ENCODE measurements around the gene ARVCF.

ARVCF gene

GRCh38 chr22:20029550-20030225 is 13.1 kb upstream of the ARVCF start:
- no peak for FAIRE-seq

DNA sequence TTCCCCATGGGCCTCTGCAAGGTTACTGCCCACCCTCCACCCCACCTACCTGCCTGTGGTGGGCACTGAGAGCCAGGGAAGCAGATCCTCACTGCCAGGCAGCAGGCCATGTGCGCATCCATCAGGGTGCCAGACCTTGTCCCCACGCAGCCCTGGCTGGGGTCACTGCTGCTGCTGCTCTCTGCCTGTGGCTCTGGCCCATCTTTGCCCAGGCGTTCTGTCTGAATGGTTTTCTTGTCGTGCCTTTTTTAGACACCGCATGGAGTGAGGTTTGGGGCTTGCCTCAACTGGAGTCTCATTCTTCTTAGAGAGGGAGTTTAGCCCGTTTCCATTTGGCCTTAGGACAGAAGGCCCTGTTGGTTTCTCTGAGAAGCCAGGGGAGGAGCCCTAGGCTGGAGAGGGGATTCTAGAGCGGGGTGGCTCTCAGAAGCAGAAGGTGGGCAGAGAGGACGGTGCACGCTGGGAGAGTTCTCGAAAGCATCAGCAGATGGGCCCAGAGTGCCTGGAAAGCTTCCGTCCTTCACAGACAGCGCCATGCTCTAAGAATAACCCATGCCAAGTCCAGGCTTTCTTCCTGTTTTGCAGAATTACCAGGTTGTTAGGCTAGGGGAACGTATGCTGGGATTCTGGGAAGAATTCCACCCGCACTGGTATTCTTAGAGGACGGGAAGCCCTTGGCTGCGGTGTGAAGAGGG is 12.4 kb upstream of the ARVCF start:
- FAIRE-seq, result no peak

DNA sequence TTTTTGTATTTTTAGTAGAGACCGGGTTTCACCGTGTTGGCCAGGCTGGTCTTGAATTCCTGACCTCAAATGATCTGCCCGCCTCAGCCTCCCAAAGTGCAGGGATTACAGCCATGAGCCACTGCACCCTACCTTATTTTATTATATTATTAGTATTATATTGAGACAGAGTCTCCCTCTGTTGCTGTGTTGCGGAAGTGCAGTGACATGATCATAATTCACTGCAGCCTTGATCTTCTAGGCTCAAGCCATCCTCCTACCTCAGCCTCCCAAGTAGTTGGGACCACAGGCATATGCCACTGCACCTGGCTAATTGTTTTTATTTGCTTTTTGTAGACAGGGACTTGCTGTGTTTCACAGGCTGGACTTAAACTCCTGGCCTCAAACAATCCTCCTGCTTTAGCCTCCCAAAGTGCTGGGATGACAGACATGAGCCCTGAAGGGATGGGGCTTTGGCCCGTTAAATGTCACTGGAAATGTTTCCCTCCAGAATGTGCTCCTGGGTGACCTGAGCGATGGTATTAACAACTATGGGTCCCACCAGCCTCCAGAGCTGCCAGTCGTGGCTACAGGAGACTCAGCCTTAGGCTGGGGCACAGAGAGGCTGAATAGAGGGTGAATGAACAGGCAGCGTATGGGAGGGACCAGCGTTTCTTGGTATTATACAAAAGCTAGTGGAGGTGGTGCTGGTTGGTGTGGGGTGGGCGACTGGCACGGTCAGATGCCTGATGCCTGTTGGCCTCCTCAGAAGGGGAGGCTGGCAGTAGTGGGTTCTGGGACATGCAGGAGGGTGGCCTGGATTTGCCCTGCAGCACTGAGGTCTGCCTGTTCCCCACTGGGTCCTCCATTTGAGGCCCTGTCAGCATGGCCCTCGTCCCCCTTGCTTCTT is 11.6 kb upstream of the ARVCF start:
- FAIRE-seq, result no peak

DNA sequence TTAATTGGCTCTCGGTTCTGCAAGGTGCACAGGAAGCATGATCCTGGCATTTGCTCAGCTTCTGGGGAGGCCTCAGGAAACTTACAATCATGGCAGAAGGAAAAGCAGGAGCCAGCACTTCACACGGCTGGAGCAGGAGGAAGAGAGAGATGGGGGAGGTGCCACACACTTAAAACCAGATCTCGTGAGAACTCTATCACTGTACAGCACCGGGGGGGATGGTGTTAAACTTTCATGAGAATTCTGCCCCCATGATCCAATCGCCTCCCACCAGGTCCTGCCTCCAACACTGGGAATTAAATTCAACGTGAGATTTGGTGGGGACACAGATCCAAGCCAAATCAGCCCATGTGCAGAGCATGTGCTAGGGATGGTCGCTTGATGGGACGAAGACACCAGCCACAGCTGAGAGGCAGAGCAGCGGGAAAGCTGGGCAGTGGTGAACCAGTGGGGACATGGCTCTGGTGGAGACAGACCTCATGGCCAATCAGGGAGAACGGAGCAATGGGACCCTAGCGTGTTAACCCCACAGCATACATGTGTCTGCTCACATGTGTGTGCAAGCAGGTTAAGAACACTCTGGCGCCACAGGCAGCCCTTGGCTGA is 10.5 kb upstream of the ARVCF start:
- no peak for FAIRE-seq

DNA sequence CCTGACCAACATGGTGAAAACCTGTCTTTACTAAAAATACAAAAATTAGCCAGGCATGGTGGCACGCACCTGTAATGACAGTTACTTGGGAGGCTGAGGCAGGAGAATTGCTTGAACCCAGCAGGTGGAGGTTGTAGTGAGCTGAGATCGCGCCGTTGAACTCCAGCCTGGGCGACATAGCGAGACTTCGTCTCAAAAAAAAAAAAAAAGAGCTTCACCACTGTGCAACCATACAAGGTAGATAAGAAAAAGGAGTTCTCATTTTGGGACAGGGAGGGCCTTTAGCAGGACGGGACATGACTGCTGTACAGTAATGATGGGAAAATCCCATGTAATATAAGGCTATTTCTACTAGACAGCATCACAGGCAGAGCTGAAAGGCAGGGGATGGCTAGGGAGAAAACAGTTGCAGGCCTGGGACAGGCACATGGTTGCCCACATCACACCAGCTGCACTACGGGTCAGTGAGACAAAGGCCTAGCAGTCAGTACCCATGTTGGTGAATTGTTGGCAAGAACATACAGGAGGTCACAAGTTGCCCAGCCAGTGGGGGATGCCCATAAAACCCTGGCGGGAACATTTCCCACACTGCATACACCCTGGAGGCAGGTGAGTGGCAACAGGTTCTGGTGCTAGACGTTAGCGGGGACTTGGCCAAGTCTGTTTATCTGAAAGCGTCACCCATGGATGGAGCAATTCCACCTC is 9.7 kb upstream of the ARVCF start:
- no peak for FAIRE-seq

DNA sequence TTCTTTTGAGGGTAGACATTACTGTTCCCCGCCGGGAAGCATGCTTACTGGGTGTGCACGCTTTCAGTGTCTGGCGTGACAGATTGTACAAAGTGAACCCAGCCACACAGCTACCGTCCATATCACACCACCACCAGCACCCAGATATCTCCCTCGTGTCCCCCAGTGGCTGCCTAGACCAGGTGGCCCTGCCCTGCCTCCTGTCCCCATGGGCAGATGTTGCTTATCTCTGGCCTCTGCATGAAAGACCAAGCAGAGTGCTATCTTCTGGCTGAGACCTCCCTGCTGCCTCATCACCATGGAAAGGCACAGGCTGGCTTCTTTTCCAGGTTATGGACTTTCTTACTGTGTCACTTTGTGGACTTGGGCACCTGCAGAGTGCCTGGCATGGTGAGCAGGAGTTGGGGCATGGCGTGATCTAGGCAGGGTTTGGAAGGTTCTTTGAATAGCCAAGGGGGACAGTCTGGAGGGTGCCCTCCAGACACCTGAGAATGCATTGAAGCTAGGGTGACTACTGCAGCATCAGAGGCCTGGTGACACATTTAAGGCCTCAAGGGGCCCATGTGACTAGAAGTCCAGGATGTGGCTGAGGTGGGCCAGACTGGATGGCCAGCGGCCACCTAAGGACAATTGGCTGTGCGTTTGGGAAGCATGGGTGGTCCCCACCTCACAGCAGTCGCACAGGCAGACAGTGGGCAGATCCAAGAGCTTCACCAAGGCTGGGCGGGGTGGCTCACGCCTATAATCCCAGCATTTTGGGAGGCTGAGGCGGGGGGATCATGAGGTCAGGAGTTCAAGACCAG is 9.0 kb upstream of the ARVCF start:
- FAIRE-seq, result no peak

DNA sequence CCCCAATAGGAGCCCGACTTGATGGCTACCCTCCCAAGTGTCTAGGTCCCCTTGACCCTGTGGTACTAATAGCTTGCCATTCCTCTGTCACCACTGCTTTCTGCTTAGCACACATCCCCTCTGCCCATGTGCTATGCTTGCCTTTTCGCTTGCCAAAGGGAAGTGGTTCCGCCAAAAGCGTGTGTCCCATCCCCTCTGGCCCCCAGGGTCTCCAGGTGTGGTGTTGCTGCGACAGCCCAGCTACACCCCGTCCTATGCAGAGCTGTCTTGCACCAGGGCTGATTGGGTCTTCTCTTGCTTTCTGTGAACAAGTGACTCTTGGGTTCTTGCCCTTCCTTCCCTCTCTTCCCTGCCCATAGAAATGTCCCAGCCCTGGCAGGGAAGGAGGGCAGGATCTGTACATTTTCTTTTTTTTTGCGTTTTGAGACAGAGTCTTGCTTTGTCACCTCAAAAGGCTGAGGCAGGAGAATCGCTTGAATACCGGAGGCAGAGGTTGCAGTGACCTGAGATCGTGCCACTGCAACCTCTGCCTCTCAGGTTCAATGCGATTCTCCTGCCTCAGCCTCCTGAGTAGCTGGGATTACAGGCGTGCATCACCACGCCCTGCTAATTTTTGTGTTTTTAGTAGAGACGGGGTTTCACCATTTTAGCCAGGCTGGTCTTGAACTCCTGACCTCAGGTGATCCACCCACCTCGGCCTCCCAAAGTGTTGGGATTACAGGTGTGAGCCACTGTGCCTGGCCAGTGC is 8.2 kb upstream of the ARVCF start:
- no peak for FAIRE-seq

DNA sequence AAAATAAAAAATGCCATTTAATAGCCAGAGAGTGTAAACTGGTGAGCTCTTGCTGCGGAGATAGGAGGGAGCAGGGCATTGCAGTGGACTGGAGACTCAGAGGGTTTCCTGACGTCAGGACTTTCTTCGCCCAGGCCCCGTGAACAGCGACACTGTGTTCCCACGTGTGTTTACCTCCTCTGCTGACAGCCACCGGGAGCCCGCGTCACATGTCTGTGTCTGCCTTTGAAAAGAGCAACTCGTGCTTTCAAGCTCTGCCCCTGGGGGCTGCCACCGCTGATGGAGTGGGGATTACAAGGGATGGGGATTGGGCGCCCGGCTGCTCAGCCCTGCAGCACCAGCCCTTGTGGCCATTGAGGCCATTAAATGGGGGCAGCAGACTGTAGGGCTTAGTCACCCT is 7.6 kb upstream of the ARVCF start:
- no peak for FAIRE-seq

GRCh38 chr22:20022978-20023613 is 6.5 kb upstream of the ARVCF start:
- FAIRE-seq, result no peak

- no peak for FAIRE-seq
Observed at GRCh38 chr22:20022231-20022977, 5.8 kb upstream of the ARVCF start.

DNA sequence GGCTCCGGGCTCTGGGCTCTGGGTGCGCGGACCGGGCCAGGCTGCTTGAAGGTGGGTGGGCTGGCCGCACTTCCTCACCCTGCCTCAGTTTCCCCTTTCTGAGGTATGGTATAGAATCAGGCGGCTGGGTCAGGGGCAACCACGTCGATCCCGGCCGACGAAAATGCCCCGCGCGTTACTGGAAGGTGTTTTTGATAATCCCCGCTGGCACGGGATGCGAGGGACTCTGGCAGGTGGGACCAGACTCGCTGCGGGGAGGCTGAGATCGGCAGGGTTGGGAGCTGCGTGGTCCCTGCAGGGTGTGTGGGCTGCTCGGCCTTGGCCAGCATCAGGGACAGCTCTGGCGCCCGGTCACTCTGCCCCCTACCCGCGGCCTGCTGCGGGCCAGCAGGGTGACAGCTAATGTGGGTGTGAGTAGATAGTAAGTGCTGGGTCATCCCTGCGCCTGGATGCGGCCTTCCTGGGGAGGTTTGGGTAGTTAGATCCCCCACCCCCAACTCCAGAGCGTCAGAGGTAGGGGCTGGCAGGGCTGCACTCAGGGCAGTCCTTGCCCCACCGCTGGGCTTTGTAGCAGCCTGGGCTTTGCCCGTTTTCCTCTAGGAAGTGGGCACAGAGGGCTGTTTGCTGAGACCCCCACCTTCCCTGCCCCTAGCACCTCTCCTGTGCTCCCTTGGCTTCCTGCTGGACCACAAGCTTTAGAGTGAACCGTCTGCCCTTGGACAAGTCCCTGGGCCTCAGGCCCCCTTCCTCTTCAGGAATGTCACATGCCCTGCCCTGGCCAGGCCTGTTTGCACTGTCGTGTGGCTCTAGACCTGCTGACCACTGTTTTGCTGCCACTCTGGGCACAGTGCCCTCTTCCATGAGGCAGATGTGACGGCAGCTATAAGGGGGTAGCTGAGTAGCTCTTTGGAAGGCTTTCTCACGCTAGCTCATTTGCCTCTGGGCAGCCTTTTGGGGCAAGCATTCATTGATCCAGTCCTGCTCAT is 4.9 kb upstream of the ARVCF start:
- FAIRE-seq, result no peak

- no peak for FAIRE-seq
Observed at GRCh38 chr22:20020533-20021195, 4.0 kb upstream of the ARVCF start, which contains the start of gene TANGO2. Gene TANGO2 (plus strand): TSS chr22:20021110. CDS start chr22:20036799, 15,689 bp downstream.

GRCh38 chr22:20019661-20020532 is 3.3 kb upstream of the ARVCF start:
- FAIRE-seq, result no peak

DNA sequence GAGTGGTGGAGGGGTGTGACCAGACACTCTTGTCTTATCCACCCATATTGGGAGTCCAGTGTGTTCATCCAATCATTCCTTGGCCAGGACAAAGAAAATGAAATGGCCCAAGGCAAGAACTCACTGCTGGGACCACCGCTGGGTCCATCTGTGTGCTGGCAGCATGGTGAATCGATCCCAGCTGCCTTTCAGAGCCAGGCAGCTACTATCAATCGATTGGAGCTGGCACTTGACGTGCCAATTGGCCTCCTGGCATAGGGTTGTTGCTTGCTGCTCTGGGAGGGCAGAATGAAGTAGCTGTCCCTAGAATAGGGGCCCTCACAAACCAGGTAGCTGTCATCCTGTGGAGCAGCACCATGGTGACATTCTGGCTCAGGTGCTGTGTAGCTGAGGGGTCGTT is 1.4 kb upstream of the ARVCF start:
- no peak for FAIRE-seq

DNA sequence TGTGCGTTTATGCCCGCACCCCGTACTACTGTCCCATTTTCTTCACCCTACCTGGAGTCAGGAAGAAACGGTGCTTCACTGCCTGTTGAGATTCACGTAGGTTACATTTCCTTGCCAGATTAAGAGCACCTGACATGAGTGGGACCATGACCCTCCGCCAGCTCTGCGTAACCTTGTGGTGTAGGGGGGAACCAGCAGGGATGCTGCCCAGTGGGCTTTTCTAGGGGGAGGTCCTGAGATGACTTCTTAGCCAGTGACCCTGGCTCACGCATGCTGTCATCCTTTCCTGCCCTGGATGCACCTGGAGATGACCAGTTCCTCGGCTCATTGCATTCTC is 967 bp upstream of the ARVCF start:
- no peak for FAIRE-seq

DNA sequence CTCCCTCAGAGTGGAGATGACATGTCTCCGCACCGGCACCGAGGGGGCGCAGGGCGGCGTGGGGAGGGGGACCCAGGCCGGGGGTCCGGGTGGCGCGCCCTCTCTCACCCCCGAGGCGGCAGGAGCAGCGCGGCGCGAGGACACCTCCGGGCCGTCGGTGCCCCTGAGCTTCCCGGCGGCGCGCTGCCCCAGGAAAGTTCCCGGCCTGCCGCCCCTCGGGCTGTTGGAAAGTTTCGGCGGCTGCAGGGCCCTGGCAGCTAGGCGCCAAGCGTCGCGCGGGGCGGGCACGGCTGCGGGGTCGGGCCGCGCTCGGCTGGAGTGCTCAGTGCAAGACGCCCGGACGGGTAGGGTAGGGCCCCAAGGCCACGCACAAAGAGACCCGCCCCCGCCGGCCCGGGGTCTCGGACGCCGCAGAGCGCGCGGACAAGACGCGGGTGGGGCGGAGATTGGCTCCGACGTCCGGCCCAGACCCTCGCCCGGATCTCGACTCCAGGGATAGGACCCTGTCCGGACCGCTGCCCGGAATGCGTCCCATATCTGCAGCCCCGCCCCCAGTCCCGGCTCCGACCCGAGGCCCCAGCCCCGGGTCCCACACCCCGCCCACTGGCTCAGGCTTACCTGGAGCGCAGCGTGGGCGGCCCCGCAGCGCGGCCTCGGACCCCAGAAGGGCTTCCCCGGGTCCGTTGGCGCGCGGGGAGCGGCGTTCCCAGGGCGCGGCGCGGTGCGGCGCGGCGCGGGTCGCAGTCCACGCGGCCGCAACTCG is 471 bp downstream of the ARVCF start:
- FAIRE-seq, result no peak

All from colon (tissue), 2 donors.